Activated effector memory CD4-positive, alpha-beta T cell treated with Interleukin-2 at 50 U/mL for 16 hours (primary cell): Measurements from ENCODE around the gene CDKL2.
A peak's percentile ranks its signal among the peaks of the same experiment; 100 is the strongest.

ENCODE experiments used
- DNase-seq: peaks from one replicate; pipeline ENCODE4 v3.0.0-alpha.2; 2020

The CDKL2 gene

DNA sequence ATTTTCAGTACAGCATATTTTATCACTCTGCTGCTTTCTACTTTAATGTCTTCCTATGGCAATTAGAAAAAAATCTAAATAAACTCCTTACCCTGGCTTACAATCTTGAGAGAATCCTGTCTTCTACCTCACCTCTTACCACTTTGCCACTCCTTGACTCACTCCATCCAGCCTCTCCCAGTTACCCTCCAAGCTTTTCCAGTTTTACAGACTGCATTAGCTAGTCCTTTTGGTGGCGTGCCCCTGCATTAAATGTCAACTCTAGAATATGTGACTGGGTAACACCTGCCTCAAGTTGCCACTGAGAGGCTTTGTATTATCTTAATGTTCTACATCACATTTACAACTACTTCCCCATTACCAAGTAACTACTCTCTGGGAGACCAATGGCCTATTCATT is 7.5 kb upstream of the CDKL2 start:
- DNase-seq, result no peak

DNA sequence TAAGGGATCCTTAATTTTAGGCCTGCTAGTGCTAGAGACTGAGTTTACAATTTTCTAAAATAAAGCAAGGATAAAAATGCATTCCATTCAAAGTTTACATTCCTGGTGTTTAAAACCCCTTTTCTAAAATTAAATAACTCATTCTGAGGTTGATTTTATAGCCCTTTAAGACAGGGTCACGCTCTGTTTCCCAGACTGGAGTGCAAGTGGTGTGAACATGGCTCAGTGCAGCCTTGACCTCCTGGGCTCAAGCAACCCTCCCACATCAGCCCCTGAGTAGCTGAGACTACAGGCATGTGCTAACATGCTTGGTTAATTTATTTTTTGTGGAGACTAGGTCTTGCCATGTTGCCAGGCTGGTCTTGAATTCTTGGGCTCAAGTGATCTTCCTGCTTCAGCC is 6.8 kb upstream of the CDKL2 start:
- DNase-seq, result no peak

DNA sequence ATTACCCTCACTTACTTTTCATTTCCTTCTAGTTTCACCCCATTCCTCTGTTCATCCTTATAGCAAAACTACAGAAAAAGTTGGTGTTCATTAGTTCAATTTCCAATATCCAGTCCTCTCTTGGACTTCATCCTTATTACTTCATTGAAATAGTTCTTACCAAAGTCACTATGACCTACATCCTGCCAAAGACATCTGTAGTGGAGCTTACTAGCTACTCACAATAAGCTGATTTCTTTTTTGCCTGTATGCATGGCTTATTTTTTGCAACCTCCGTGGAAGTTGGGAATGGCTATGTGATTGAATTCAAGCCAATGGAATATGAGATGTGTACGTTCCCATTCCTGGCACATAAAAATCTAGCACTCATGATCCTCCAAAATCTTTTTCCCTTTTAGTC is 4.6 kb upstream of the CDKL2 start:
- DNase-seq, result no peak

DNA sequence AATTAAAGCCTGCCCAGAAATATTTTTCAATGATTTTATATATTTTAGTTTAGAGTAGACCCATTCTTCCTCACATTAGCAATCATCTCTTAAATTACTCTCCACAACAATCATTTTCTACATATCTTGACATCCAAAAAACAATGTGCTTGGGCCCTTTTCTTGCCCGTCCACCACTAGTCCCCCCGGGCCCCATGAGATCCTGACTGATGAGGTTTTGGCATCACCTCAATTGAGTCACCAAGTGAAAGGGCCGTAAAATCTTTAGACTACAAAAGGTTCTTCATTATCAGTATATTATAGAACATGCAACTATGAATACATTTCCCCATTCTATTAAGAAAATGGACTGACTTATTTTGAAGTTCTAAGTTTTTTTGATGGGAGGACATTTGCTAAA is 4.0 kb upstream of the CDKL2 start:
- no peak for DNase-seq

DNA sequence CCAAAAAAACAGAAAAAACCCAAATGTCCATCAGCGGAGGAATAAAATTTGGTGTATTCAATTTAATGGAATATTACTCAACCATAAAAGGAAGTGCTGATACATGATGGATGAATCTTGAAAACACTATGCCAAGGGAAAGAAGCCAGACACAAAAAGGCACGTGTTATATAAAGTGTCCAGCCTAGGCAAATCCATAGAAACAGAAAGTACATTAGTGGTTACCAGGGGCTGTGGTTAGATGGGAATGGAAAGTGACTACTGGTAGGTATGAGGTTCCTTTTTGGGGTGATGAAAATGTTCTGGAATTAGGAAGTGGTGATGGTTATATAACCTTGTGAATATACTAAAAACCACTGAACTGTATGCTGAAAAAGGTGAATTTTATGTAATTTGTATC is 3.5 kb upstream of the CDKL2 start:
- no peak for DNase-seq

DNA sequence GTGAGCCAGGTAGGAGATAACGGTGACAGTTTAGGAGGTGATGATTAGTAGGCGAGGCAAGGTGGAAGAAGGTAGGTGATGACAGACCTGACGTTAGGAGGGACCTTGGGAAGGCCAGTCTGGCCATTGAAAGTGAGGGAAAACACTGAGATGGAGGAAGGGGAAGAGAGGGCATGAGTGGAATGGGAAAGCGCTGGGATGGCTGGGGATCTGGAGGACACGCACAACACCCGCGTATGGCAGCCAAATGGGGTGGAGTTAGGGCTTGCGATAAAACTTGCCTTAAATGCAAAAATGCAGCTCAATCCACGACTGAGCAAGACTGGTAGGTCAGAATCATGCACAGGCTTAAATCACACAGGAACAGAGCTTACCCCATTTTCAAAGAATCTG is 605 bp upstream of the CDKL2 start:
- DNase-seq, result no peak

DNA sequence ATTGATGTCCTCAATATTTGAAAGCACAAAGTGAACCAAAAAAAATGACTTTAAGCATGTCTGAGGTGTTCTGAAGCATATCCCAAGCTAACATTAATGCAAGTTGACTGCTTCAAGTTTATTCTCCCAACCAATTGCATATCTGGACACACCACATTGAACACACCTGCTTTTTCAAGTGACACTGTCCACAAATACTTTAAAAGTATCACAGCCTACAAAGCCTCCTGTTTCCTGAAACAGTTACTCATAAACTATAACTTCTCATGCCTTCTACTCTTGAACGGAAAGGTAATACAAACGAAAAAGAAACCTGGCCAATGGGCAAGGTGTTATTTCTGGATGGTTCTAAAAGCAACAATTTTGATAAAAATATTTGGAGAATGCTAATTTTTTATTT is 1.1 kb downstream of the CDKL2 start:
- DNase-seq, result no peak

DNA sequence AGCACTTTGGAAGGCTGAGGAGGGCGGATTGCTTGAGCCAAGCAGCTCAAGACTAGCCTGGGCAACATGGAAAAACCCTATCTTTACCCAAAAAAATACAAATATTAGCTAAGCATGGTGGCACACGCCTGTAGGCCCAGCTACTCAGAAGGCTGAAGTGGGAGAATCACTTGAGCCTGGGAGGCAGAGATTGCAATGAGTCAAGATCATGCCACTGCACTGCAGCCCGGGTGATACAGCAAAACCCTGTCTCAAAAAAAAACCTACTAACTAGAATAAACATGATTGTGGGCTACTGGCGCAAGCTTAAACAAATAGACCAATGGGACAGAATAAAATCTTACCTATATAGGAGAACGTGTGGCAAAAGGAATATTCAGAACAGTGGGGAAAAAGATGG is 7.3 kb downstream of the CDKL2 start:
- no peak for DNase-seq

DNA sequence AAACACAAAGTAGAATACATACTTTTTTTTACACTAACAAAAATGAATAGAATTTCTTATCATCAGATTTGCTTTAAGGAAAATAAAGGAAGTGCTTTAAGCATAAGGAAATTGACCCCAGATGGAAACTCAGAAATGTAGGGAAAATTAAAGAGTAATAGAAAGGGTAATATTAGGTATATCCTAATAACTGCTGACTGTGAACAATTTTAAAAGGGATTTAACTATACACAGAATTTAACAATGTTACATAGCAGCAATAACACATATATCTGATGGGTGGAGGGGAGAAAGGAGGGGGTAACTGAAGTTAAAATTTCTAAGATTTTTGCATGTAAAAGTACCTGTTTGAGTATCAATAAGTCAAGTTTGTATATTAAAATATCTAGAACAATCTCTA is 8.6 kb downstream of the CDKL2 start:
- DNase-seq, result no peak

DNA sequence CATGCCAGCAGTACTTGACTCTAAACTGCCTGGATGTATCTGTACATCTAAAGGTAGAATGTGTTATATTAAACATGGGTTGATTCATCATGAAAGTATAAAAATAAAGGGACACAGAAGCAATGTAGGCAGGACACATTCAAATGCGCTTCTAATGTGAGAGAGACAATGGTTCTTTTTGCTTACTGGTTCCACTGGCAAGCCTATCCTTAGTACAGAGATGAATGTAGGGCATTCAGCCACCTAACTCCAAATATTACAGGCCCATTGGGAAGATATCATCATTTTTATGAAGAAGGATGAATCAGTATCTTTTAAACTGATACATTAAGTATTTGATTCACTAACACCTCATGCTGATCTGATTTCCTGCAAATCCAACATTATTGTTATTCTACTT is 18.0 kb downstream of the CDKL2 start:
- no peak for DNase-seq

DNA sequence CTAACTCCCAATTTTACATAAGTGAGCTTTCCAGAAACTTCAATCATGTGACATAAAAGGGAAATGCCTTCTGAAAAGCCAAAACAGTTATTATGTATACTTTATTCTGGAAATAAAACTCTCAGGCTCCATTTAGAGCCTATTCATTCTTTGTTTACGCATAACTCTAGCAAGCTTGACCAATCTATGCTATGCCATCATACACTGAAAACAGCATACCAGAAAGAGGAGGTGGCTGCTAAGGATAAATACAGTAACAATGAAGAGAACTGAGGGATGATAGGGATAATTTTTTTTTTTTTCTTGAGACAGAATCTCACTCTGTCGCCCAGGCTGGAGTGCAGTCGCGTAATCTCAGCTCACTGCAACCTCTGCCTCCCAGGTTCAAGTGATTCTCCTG is 24.4 kb downstream of the CDKL2 start:
- no peak for DNase-seq

DNA sequence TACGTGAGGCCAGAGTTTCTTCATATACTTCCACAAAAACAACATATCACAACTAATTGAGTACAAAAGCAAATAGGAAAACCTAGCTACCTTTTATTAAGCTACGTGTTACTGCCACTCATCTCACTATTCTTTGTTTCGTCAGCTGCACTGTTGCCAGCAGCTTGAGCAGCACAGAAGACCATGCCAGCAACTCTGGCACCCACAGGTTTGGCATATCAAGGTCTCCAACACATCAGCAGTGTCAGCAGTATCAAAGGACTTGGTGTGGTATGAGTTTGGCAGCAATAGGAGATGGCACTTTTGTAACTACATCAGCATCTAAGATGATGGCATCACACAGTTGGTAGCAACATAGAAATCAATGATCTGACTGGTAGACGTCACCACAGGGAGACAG is 30.7 kb downstream of the CDKL2 start:
- no peak for DNase-seq

DNA sequence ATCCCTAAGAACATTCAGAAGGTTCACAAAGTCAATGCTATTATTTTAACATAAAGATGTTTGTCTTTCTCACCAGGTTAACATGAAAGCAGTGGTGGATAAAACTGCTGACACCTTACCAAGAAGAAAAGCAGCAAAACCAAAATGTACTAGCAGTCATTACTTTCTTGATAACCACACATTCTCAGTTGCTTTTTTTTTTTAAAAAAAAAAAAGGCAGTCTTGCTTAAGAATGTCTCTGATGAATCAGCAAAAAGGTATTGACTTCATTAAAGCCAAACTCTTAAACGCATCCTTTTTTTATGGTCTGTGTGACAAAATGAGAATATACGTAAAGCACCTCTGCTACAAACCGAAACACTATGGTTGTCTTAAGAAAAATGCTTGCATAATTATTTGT is 31.9 kb downstream of the CDKL2 start:
- no peak for DNase-seq

DNA sequence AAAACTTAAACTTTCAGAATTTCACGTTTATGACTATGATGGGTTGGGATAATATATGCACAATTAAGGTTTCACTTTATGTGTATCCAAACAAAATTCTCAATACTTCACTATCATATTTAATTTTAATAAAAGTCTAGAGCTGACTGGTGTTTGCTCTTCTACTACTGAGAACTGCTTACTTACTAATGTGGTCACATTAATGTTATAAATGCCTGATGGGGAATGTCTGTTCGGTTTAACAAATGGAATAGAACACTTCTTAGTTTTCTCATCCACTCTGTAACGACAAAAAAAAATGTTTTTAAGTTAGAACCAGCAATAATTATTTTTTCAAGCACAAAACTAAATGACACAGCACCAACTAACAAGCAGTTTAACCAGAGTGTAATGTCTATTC is 34.3 kb downstream of the CDKL2 start:
- no peak for DNase-seq

DNA sequence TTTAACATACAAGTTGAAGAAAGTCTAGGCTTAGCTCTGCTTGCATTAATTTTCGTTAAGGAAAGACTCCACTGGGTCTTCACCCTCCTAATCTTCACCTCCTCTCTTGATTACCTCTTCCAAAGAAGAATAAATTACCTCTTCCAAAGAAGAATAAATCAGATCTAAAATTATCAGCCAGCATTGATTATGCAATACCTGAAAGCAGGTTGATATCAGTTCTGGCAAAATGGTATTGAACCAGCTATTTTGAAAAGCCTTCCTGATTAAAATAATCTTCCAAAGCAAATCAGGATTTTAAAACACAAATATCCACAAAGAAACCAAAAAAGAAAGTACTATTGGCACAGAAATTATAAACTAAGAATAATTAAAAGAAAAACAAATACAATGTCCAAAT is 36.9 kb downstream of the CDKL2 start:
- no peak for DNase-seq

DNA sequence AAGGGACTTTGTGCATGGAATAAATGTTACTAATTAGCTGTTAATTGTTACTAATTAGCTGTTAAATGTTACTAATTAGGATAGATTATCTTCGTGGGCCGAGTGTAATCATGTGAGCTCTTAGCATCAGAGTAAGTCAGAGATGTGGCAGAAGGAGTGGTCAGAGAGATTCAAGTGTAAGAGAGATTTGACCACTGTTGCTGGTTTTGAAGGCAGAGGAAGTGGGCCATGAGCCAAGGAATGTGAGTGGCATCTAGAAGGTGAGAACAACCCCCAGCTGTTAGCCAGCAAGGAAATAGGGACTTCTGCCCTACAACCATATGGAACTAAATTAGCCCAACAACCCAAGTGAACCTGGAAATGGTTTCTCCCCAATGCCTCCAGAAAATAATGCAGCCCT is 46.3 kb downstream of the CDKL2 start:
- no peak for DNase-seq

DNA sequence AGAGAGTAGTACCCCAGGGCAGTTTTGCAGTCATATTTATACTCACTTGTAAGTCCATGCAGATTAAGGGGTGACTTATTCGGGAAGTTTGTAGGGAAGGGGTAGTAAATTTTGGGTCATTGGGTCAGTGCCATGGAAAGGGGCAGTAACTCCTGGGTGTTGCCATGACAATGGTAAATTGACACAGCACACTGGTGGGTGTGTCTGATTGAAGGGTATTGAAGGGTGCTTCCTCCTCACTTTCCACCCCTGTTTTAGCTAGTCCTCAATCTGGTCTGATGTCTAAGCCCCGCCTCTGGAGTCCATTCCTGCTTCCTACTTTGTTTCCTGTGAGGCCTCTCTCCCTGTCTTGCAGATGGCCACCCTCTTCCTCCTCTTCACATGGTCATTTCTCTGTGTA is 62.6 kb downstream of the CDKL2 start:
- DNase-seq, result no peak

DNA sequence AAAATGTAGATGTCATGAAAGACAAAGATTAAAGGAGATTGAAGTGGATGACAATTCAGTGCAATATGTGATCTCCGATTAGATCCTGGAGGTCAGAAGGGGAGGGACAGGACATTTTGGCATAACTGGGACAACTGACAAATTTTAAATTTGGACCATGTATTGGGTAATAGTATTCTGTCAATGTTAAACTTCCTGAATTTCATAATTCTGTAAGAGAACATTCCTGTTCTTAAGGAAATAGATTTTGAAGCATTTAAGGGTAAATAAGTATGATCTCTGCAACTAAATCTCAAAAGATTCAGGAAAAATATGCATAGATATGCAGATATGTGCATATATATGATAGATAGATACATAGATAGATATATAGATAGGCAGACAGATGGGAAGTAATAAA is 63.4 kb downstream of the CDKL2 start:
- DNase-seq, result no peak

DNA sequence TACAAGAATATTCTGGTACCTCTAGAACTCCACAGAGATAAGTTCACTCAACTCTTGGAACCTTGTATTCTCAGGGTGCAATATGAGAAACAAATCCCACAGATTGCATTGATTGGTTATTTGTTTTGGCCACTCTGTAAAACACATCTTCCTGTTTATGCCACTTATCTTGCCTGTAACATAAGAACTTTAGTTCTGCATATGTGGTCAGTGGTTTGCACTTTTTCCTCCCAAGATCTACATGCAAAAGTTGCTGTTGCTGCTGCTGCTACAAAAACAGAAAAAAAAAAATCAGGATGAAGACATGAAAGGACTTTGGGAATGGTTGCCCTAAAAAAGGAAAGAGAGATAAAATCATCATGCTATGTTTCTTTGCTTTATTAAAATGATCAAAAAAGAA is 64.8 kb downstream of the CDKL2 start:
- no peak for DNase-seq

DNA sequence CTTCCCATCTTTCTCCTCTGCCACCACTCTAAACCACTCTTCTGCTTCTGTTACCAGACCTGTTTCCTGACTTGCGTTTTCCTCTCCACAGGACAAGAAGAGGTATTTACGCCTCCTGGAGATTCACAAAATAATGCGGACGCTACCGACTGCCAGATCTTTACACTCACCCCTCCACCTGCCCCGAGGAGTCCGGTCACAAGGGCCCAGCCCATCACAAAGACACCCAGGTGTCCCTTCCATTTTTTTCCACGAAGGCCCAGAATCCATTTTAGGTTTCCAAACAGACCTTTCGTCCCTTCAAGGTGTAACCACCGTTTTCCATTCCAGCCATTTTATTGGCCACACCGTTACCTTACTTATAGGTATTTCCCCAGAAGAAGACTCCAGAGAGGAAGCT is 66.3 kb downstream of the CDKL2 start:
- no peak for DNase-seq

DNA sequence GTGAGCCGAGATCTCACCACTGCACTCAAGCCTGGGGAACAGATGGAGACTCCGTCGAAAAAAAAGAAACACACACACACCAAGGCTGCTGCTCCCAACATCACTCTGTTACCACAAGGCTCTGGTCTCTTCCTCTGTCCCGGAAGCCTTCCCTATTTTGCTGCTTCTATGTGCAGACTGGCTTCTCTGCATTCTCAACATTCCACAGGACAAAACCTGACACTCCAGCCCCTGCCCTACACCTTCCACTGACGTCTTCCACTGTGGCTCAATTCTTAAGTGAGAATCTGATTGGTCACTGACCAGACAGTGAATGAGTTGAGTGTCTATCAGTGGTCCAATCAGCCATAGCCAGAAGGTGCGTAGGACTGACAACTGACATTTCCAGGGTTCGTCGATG is 68.5 kb downstream of the CDKL2 start:
- DNase-seq, result no peak

DNA sequence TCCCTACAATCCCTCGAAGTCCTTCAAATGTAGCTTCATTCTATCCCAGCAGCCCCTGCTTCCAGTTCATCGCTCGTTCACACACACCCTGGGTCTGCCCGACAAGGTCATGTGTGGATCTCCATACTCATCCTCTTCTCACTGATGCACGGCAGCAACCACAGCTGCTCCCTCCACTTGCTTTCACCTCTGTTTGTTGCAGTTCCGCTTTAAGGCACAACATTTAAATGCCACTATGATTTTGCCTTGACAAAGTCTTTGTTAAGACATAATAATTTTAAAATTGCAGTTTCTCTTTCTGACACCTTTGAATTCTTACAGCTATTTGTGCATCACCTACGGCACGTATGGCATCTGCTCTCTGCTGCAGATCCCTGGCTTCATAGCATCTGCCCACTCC is 72.6 kb downstream of the CDKL2 start:
- DNase-seq, result no peak

DNA sequence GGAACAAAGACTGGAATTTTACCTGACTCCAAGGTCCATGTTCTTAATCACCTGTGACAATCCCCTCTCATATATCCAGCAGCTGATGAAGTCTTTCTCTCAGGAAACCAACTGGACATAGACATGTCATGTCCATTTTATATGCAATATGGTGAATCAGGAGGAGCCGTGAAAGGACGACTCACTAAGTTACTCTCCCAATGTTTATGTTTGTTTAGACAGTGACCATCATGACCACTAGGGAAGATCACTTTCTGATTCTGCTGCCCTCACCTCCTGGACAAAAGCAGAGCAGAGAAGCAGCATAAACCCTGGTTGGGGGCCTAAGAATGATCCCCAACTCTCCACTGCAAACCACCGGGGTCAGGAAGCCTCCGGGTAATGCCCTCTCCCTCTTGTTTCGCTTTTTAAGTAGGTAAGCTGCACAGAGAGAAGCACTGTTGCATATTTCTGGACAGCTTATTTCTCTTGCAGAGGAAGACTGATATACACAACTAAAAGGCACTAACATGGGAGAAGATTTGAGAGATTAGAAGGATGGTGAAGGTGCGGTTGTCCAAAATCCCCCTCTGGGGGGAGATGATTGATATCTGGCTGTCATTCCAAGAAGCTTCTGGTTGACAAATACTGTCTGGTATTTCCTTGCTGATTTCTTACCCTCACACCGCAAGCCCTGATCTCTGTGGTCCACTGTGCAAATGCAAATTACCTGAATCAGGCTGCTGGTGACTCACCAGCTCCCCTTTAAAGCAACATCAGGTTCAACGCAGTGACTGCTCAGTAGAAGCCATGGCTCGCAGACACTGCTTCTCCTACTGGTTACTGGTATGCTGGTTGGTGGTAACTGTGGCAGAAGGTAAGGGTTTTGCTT is 74.8 kb downstream of the CDKL2 start, which contains the start of gene ODAPH:
ODAPH (plus strand) TSS at position 773 of the 871 bp plus-strand sequence; CDS start at position 790, 17 bp downstream.
- DNase-seq, result peak; percentile 20

DNA sequence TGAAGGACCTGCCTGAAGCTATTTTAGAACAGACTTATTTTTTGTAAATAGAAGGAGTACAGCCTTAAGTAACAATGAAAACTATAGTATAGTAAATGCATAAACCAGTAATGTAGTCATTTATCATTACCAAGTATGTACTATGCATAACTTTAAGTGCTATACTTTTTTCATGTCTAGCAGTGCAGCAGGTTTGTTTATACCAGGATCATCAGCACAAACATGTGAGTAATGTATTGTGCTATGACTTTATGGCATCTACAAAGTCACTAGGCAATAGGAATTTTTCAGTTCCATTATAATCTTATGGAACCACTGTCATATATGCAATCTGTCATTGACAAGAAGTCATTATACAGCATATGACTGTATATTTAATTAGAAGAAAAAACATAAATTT is 77.9 kb downstream of the CDKL2 start:
- no peak for DNase-seq

DNA sequence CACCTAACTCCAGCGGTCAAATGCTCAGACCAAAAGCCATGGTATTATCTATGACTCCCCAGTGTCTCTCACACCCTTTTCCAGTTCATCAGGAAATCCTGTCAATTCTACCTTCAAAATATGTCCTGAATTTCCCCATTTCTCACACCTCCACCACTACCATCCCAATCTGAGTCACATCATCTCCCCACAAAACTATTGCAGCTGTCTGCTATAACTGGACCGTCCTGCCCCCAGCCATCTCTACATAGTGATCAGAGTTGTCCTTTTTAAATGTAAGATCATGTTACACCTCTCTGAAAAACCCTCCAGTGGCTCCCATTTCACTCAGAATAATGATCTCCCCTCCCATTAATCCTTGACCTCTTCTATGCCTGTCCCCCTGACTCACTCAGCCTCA is 81.3 kb downstream of the CDKL2 start:
- no peak for DNase-seq
